ENCODE results near the gene MEOX1. TPM values are rescaled to one million over a fixed set of nuclear protein-coding genes. Genes with fewer than 3 reads are reported as not detected.

The MEOX1 gene
- total RNA-seq, 1 donor from 2014 or later: 17.2 TPM

- Mint-ChIP-seq H3K9me3 (no peaks in the 10 kb centered on the region), H3K27ac (no peak overlapping the region), H3K4me1 (ENCODE audit: unreplicated experiment) (peaks cover 16% of the 10 kb centered on the region), H3K4me3 (no peak overlapping the region), H3K36me3 (no peaks in the 10 kb centered on the region), H3K27me3 (peaks cover 13% of the 10 kb centered on the region)
- no peak for TF ChIP-seq CTCF (conservative IDR thresholded peaks at IDR 0.05)
- no peak for DNase-seq (ENCODE audit: extremely low spot score, unreplicated experiment)
Observed at GRCh38 chr17:43697937-43698336, 36.2 kb upstream of the MEOX1 start.

- Mint-ChIP-seq H3K27ac (no peak overlapping the region), H3K9me3 (no peaks in the 10 kb centered on the region), H3K27me3 (peaks cover 13% of the 10 kb centered on the region), H3K36me3 (no peaks in the 10 kb centered on the region), H3K4me1 (ENCODE audit: unreplicated experiment) (peaks cover 12% of the 10 kb centered on the region), H3K4me3 (no peak overlapping the region)
- no peak for DNase-seq (ENCODE audit: extremely low spot score, unreplicated experiment)
- no peak for TF ChIP-seq CTCF (conservative IDR thresholded peaks at IDR 0.05)
Observed at GRCh38 chr17:43696891-43697290, 35.2 kb upstream of the MEOX1 start.

- H3K9me3 Mint-ChIP-seq: no peaks in the 10 kb centered on the region
- DNase-seq (ENCODE audit: extremely low spot score, unreplicated experiment): no peak
- no peak overlapping the region for H3K27ac Mint-ChIP-seq
- TF ChIP-seq CTCF (conservative IDR thresholded peaks at IDR 0.05): no peak
- H3K4me3 Mint-ChIP-seq: no peak overlapping the region
- peaks cover 13% of the 10 kb centered on the region for H3K27me3 Mint-ChIP-seq
- no peaks in the 10 kb centered on the region for H3K36me3 Mint-ChIP-seq
- H3K4me1 Mint-ChIP-seq (ENCODE audit: unreplicated experiment): peaks cover 18% of the 10 kb centered on the region
Observed at GRCh38 chr17:43695970-43696865, 34.5 kb upstream of the MEOX1 start.

- no peaks in the 10 kb centered on the region for H3K36me3 Mint-ChIP-seq
- DNase-seq (ENCODE audit: extremely low spot score, unreplicated experiment): peak; percentile 81
- peak overlapping the region; percentile 18 for H3K27ac Mint-ChIP-seq
- H3K4me1 Mint-ChIP-seq (ENCODE audit: unreplicated experiment): peaks cover 21% of the 10 kb centered on the region
- peaks cover 13% of the 10 kb centered on the region for H3K27me3 Mint-ChIP-seq
- H3K4me3 Mint-ChIP-seq: no peak overlapping the region
- peak; percentile 97 for TF ChIP-seq CTCF (conservative IDR thresholded peaks at IDR 0.05)
- no peaks in the 10 kb centered on the region for H3K9me3 Mint-ChIP-seq
Observed at GRCh38 chr17:43694081-43694870, 32.6 kb upstream of the MEOX1 start.

- no peak for DNase-seq (ENCODE audit: extremely low spot score, unreplicated experiment)
Observed at GRCh38 chr17:43691317-43691693, 29.6 kb upstream of the MEOX1 start.

More at GRCh38 chr17:43691317-43691693, 29.6 kb upstream of the MEOX1 start:
- no peaks in the 10 kb centered on the region for H3K9me3 Mint-ChIP-seq
- H3K36me3 Mint-ChIP-seq: no peaks in the 10 kb centered on the region
- H3K4me1 Mint-ChIP-seq (ENCODE audit: unreplicated experiment): peaks cover 26% of the 10 kb centered on the region
- TF ChIP-seq CTCF (conservative IDR thresholded peaks at IDR 0.05): no peak
- no peak overlapping the region for H3K27ac Mint-ChIP-seq
- H3K27me3 Mint-ChIP-seq: peaks cover 8% of the 10 kb centered on the region
- no peak overlapping the region for H3K4me3 Mint-ChIP-seq

All from type B pancreatic cell (in vitro differentiated cells).